ENCODE data around the gene ZKSCAN5. TPM values are rescaled to one million over a fixed set of nuclear protein-coding genes. Genes with fewer than 3 reads are reported as not detected.
"Not testable (repeated sequence)": the region's sequence is repeated elsewhere in the genome, so short reads cannot be mapped to it uniquely, and the experiment has no call there.

The ZKSCAN5 gene
- total and polyA plus RNA-seq, 2 of the 8 experiments (the other 6 are each of a cell fraction or from before 2014, with no cell fraction given): 5.3 to 13.5 TPM

GRCh38 chr7:99543916-99544315 lies 39.5 kb downstream of the ZKSCAN5 start (continued):
- no peak for TF ChIP-seq POLR2A (IDR thresholded peaks at IDR 0.05; ENCODE audit: control extremely low read depth in 1 of 2, low read depth in 2 of 2, low read length in 2 of 2)
- no peak for TF ChIP-seq HDAC6 (IDR thresholded peaks at IDR 0.05; ENCODE audit: low read depth, low read length)
- TF ChIP-seq CBX5 (IDR thresholded peaks at IDR 0.05; ENCODE audit: low read depth, low read length): no peak

- not testable (repeated sequence) for H2AFZ ChIP-seq (ENCODE audit: low read length); H3K23me2 ChIP-seq (ENCODE audit: low read depth, low read length); H3K79me1 ChIP-seq (ENCODE audit: low read depth, low read length); H2BK15ac ChIP-seq (ENCODE audit: low read length); H4K91ac ChIP-seq (replicated peaks; ENCODE audit: insufficient read length, low read length); H2BK20ac ChIP-seq (ENCODE audit: low read length); H4K8ac ChIP-seq (ENCODE audit: extremely low read depth, insufficient read depth, low read length); H2BK120ac ChIP-seq (replicated peaks; ENCODE audit: low read depth, low read length); H3K18ac ChIP-seq (ENCODE audit: extremely low read depth, low read length); H3K4ac ChIP-seq (replicated peaks; ENCODE audit: insufficient read length, low read depth, low read length); H3K4me1 ChIP-seq (replicated peaks in 1 of 4; ENCODE audit: control insufficient read depth in 3 of 4, insufficient read depth in 4 of 4, low read length in 3 of 4); H3K4me2 ChIP-seq (ENCODE audit: insufficient read depth in 1 of 2, low read depth in 2 of 2, low read length in 2 of 2); H3K79me2 ChIP-seq (ENCODE audit: control insufficient read depth in 1 of 2, insufficient read depth in 2 of 2, low read length in 2 of 2); DNase-seq (ENCODE audit: low read depth in 1 of 2, low spot score in 2 of 2); H2BK5ac ChIP-seq (ENCODE audit: low read depth, low read length); FAIRE-seq; H2BK12ac ChIP-seq (ENCODE audit: low read depth, low read length); H3K23ac ChIP-seq (ENCODE audit: insufficient read length); H2AK5ac ChIP-seq (ENCODE audit: low read depth, low read length); H3K9ac ChIP-seq (replicated peaks in 1 of 4; ENCODE audit: extremely low read depth in 1 of 4, low read depth in 3 of 4, low read length in 3 of 4); H3K4me3 ChIP-seq (ENCODE audit: extremely low read depth in 1 of 4, insufficient read depth in 2 of 4, low read depth in 3 of 4, low read length in 4 of 4); H3K14ac ChIP-seq (ENCODE audit: insufficient read length); H4K5ac ChIP-seq (ENCODE audit: insufficient read length, low read depth, low read length); H3K27ac ChIP-seq (ENCODE audit: low read depth, low read length); H3K56ac ChIP-seq (replicated peaks; ENCODE audit: insufficient read length, low read depth, low read length); H4K20me1 ChIP-seq (replicated peaks in 1 of 2; ENCODE audit: control insufficient read depth in 1 of 2, insufficient read depth in 2 of 2, low read length in 2 of 2); H3K27me3 ChIP-seq (replicated peaks in 1 of 4; ENCODE audit: control insufficient read depth in 3 of 4, extremely low read depth in 1 of 4, insufficient read depth in 3 of 4, low read length in 3 of 4)
- peaks cover 2 to 19% (median 8%) of the 10 kb centered on the region in 4 experiments; a peak in 5 of 8 replicates for H3K36me3 ChIP-seq (ENCODE audit: control insufficient read depth in 2 of 4, insufficient read depth in 4 of 4, low read length in 3 of 4)
- peaks cover 23 to 24% of the 10 kb centered on the region in 2 experiments for H3K9me3 ChIP-seq (ENCODE audit: insufficient read depth in 2 of 2, low read depth in 1 of 2, low read length in 1 of 2)
- WGBS, 2 experiments (ENCODE audit: extremely low coverage in 1 of 2, insufficient coverage in 1 of 2, insufficient read length in 1 of 2, insufficient replicate concordance in 2 of 2, low coverage in 1 of 2, low lambda C conversion rate in 2 of 2, missing lambda C conversion rate in 1 of 2): 89% methylated on average over 4 of the region's 5 CpGs; no CpG with 5 or more reads in 1 of the 2 experiments
- ChIA-PET POLR2A (ENCODE audit: partially characterized antibody) (interaction anchor here (0.7 kb wide), 1 partner anchor 471 kb away, joined by 3 read pairs; no protein-coding TSS in a partner anchor), CTCF (ENCODE audit: partially characterized antibody) (interaction anchor here (0.6 to 0.8 kb wide), 3 partner anchors 18 to 35 kb away, joined by 3 read pairs; no protein-coding TSS in a partner anchor)
Measured at GRCh38 chr7:99545308-99545707, 40.8 kb downstream of the ZKSCAN5 start.
